Transverse colon (tissue), 3 donors: ENCODE measurements around the gene ARFGAP2.

ENCODE experiments used
- CTCF ChIP-seq, 5 experiments: fragments of 200-600 bp in 3 of 5; fragments of 450-650 bp in 2 of 5; sonication (generic) in 3 of 5; IDR thresholded peaks; 1 replicate in 2 of 5; 2 replicates in 3 of 5; pipeline ENCODE4 v1.5.1; 2016 to 2017; ENCODE audit warnings: antibody characterized with exemption in 5 of 5, inconsistent platforms in 3 of 5, mild to moderate bottlenecking in 2 of 5, moderate library complexity in 1 of 5
- EP300 ChIP-seq: sonication (generic); formaldehyde crosslinking; IDR thresholded peaks from one replicate; pipeline ENCODE4 v1.6.1; 2017; ENCODE audit warnings: antibody characterized with exemption, low read depth
- POLR2A ChIP-seq: fragments of 450-650 bp; IDR thresholded peaks from one replicate; pipeline ENCODE4 v1.6.1; 2016; ENCODE audit warnings: antibody characterized with exemption, mild to moderate bottlenecking, moderate library complexity

- TF ChIP-seq CTCF (IDR thresholded peaks at IDR 0.05) (no peak), EP300 (no peak), POLR2A (no peak)
Measured at GRCh38 chr11:47148270-47148669, 28.4 kb downstream of the ARFGAP2 start.
